HepG2 (cell line): Measurements from ENCODE around the gene YIF1B. TPM values are rescaled to one million over a fixed set of nuclear protein-coding genes. Genes with fewer than 3 reads are reported as not detected.

ENCODE experiments used
- BORCS8-MEF2B ChIP-seq: sonication (generic); formaldehyde crosslinking; IDR thresholded peaks from 2 replicates; pipeline ENCODE4 v1.8.0; 2022; ENCODE audit warnings: mild to moderate bottlenecking, missing genetic modification reagents
- JUNB ChIP-seq: sonication (generic); formaldehyde crosslinking; IDR thresholded peaks from 2 replicates; pipeline ENCODE4 v1.8.0; 2022; ENCODE audit warnings: missing genetic modification reagents, mild to moderate bottlenecking, borderline replicate concordance
- TBX2 ChIP-seq: sonication (generic); formaldehyde crosslinking; IDR thresholded peaks from 2 replicates; pipeline ENCODE4 v1.5.0; 2020; ENCODE audit warnings: missing genetic modification reagents, mild to moderate bottlenecking, borderline replicate concordance
- TCF7L2 ChIP-seq: IDR thresholded peaks from 2 replicates; pipeline ENCODE4 v1.6.1; 2011; ENCODE audit warnings: mild to moderate bottlenecking, low read depth, low read length, moderate library complexity
- ZBTB33 ChIP-seq: sonication (generic); formaldehyde crosslinking; IDR thresholded peaks from 2 replicates; pipeline ENCODE4 v1.4.0; 2020; ENCODE audit warnings: missing genetic modification reagents
- ZGPAT ChIP-seq: IDR thresholded peaks from 2 replicates; pipeline ENCODE4 v1.6.1; 2016; ENCODE audit warnings: mild to moderate bottlenecking
- ZNF180 ChIP-seq: sonication (generic); formaldehyde crosslinking; IDR thresholded peaks from 2 replicates; pipeline ENCODE4 v1.4.0; 2020; ENCODE audit warnings: low read depth, missing genetic modification reagents, borderline replicate concordance
- ZNF503 ChIP-seq: sonication (generic); formaldehyde crosslinking; IDR thresholded peaks from 2 replicates; pipeline ENCODE4 v1.4.0; 2020; ENCODE audit warnings: missing genetic modification reagents
- ZNF629 ChIP-seq: sonication (generic); formaldehyde crosslinking; conservative IDR thresholded peaks from 2 replicates; pipeline ENCODE4 v1.5.0; 2020; ENCODE audit warnings: missing genetic modification reagents
- ZNF781 ChIP-seq: sonication (generic); formaldehyde crosslinking; IDR thresholded peaks from 2 replicates; pipeline ENCODE4 v1.5.1; 2020; ENCODE audit warnings: borderline replicate concordance, mild to moderate bottlenecking, missing genetic modification reagents; ENCODE audit errors: not compliant biosample characterization
- ZNF788 ChIP-seq: sonication (generic); formaldehyde crosslinking; IDR thresholded peaks from 2 replicates; pipeline ENCODE4 v1.5.0; 2020; ENCODE audit warnings: mild to moderate bottlenecking, missing genetic modification reagents, borderline replicate concordance
- ZSCAN22 ChIP-seq: sonication (generic); formaldehyde crosslinking; IDR thresholded peaks from 2 replicates; pipeline ENCODE4 v1.4.0; 2020; ENCODE audit warnings: mild to moderate bottlenecking, missing genetic modification reagents
- polyA plus RNA-seq, 8 experiments: library from polyadenylated mRNA; depleted of rRNA in 3 of 8; stranded (reverse) in 7 of 8; unstranded in 1 of 8; fragments of >200 nt; fragmentation: Illumina TruSeq in 4 of 8; extraction: Trizol in 4 of 8; gene quantifications; 2 replicates each; pipeline versions ENCODE4 v1.2.1 to v1.2.3, GENCODE V29; 2011 to 2016; ENCODE audit warnings: low read depth in 4 of 8, missing spikeins in 1 of 8, mixed read lengths in 1 of 8; ENCODE audit not compliant: insufficient read depth in 1 of 8
- total RNA-seq, 5 experiments: library from RNA; depleted of rRNA; stranded (reverse); fragments of >200 nt; fragmentation: Illumina TruSeq; extraction: Trizol; gene quantifications; 2 replicates each; pipeline ENCODE4 v1.2.3, GENCODE V29; 2016; ENCODE audit warnings: low read depth in 1 of 5
- TF ChIP-seq, protein P1 (sequence below): IDR thresholded peaks from 2 replicates; pipeline ENCODE4 v1.4.0; 2020; ENCODE audit warnings: mild to moderate bottlenecking, missing genetic modification reagents
- TF ChIP-seq, protein P2 (sequence below): sonication (generic); formaldehyde crosslinking; IDR thresholded peaks from 2 replicates; pipeline ENCODE4 v1.8.1; 2023; ENCODE audit warnings: mild to moderate bottlenecking, inconsistent platforms, moderate library complexity, missing genetic modification reagents, borderline replicate concordance

YIF1B gene
- total and polyA plus RNA-seq, 2 of the 13 experiments (the other 11 are each of a cell fraction or from before 2014, with no cell fraction given) = 41.4 to 85.2 TPM

GRCh38 chr19:38303517-38304351 lies 12.0 kb downstream of the YIF1B start, which contains the start of gene C19orf33 (continued):
- TF ChIP-seq, protein P1, sequence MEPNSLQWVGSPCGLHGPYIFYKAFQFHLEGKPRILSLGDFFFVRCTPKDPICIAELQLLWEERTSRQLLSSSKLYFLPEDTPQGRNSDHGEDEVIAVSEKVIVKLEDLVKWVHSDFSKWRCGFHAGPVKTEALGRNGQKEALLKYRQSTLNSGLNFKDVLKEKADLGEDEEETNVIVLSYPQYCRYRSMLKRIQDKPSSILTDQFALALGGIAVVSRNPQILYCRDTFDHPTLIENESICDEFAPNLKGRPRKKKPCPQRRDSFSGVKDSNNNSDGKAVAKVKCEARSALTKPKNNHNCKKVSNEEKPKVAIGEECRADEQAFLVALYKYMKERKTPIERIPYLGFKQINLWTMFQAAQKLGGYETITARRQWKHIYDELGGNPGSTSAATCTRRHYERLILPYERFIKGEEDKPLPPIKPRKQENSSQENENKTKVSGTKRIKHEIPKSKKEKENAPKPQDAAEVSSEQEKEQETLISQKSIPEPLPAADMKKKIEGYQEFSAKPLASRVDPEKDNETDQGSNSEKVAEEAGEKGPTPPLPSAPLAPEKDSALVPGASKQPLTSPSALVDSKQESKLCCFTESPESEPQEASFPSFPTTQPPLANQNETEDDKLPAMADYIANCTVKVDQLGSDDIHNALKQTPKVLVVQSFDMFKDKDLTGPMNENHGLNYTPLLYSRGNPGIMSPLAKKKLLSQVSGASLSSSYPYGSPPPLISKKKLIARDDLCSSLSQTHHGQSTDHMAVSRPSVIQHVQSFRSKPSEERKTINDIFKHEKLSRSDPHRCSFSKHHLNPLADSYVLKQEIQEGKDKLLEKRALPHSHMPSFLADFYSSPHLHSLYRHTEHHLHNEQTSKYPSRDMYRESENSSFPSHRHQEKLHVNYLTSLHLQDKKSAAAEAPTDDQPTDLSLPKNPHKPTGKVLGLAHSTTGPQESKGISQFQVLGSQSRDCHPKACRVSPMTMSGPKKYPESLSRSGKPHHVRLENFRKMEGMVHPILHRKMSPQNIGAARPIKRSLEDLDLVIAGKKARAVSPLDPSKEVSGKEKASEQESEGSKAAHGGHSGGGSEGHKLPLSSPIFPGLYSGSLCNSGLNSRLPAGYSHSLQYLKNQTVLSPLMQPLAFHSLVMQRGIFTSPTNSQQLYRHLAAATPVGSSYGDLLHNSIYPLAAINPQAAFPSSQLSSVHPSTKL = 0 out of 2 replicates have a peak, but pooled peaks have one; percentile 5
- TF ChIP-seq ZNF788 (CRISPR knock-in tag) (0 out of 2 replicates have a peak, but pooled peaks have one; percentile 44), ZGPAT (CRISPR knock-in tag) (peak; percentile 8; the same call in 1 of the 2 replicates), ZSCAN22 (no peak), BORCS8-MEF2B (CRISPR knock-in tag) (no peak), TBX2 (CRISPR knock-in tag) (0 out of 2 replicates have a peak, but pooled peaks have one; percentile 41), ZNF781 (CRISPR knock-in tag) (no peak), ZNF503 (CRISPR knock-in tag) (no peak), TCF7L2 (no peak), JUNB (CRISPR knock-in tag) (no peak), ZNF629 (no peak), ZBTB33 (CRISPR knock-in tag) (0 out of 2 replicates have a peak, but pooled peaks have one; percentile 9), ZNF180 (no peak)
- TF ChIP-seq, protein P2, sequence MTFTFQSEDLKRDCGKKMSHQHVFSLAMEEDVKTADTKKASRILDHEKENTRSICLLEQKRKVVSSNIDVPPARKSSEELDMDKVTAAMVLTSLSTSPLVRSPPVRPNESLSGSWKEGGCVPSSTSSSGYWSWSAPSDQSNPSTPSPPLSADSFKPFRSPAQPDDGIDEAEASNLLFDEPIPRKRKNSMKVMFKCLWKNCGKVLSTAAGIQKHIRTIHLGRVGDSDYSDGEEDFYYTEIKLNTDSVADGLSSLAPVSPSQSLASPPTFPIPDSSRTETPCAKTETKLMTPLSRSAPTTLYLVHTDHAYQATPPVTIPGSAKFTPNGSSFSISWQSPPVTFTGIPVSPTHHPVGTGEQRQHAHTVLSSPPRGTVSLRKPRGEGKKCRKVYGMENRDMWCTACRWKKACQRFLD (CRISPR knock-in tag) = no peak
